Trophoblast cell (in vitro differentiated cells and primary cell): ENCODE measurements around the gene MRTFA.

Experiments used
- DNase-seq, 2 donors: peaks; one replicate each; pipeline ENCODE4 v3.0.0-alpha.2; 2016
- H2AFZ ChIP-seq: 2 replicates; pipeline ENCODE4 v1.6.1; 2013; ENCODE audit warnings: low read length, moderate library complexity, mild to moderate bottlenecking; ENCODE audit not compliant: insufficient read depth, poor library complexity
- H2AK5ac ChIP-seq: 2 replicates; pipeline ENCODE4 v1.6.1; 2013; ENCODE audit warnings: mild to moderate bottlenecking, low read length
- H2BK120ac ChIP-seq: 2 replicates; pipeline ENCODE4 v1.6.1; 2013; ENCODE audit warnings: low read length, mild to moderate bottlenecking, moderate library complexity; ENCODE audit not compliant: insufficient read depth, poor library complexity
- H2BK12ac ChIP-seq: 2 replicates; pipeline ENCODE4 v1.6.1; 2013; ENCODE audit warnings: mild to moderate bottlenecking, low read length, moderate library complexity
- H2BK5ac ChIP-seq: 2 replicates; pipeline ENCODE4 v1.6.1; 2013; ENCODE audit warnings: low read length, low read depth, moderate library complexity, mild to moderate bottlenecking; ENCODE audit not compliant: poor library complexity
- H3K14ac ChIP-seq: 2 replicates; pipeline ENCODE4 v1.6.1; 2013; ENCODE audit warnings: mild to moderate bottlenecking, low read length
- H3K18ac ChIP-seq: 2 replicates; pipeline ENCODE4 v1.6.1; 2013; ENCODE audit warnings: mild to moderate bottlenecking, low read length
- H3K23ac ChIP-seq: 2 replicates; pipeline ENCODE4 v1.6.1; 2013; ENCODE audit warnings: low read length
- H3K27ac ChIP-seq: 2 replicates; pipeline ENCODE4 v1.5.1; 2013; ENCODE audit warnings: low read depth, mild to moderate bottlenecking, inconsistent platforms, low read length, moderate library complexity
- H3K27me3 ChIP-seq: 2 replicates; pipeline ENCODE4 v1.6.1; 2013; ENCODE audit warnings: inconsistent platforms, mild to moderate bottlenecking, low read length, moderate library complexity; ENCODE audit not compliant: insufficient read depth
- H3K36me3 ChIP-seq, 2 experiments: 1 replicate in 1 of 2; 2 replicates in 1 of 2; pipeline ENCODE4 v1.6.1; 2013; ENCODE audit warnings: low read length in 2 of 2, mild to moderate bottlenecking in 2 of 2, moderate library complexity in 1 of 2; ENCODE audit not compliant: insufficient read depth in 2 of 2, control insufficient read depth in 1 of 2
- H3K4ac ChIP-seq: 2 replicates; pipeline ENCODE4 v1.6.1; 2013; ENCODE audit warnings: low read depth, mild to moderate bottlenecking, low read length, moderate library complexity
- H3K4me1 ChIP-seq, 2 experiments: 1 replicate in 1 of 2; 2 replicates in 1 of 2; pipeline ENCODE4 v1.6.1; 2013; ENCODE audit warnings: low read length in 2 of 2, mild to moderate bottlenecking in 2 of 2, moderate library complexity in 1 of 2; ENCODE audit not compliant: insufficient read depth in 2 of 2, control insufficient read depth in 1 of 2
- H3K4me2 ChIP-seq: 2 replicates; pipeline ENCODE4 v1.6.1; 2013; ENCODE audit warnings: inconsistent platforms, mild to moderate bottlenecking, low read length, moderate library complexity
- H3K4me3 ChIP-seq: 2 replicates; pipeline ENCODE4 v1.5.1; 2013; ENCODE audit warnings: mild to moderate bottlenecking, low read depth, low read length, inconsistent platforms
- H3K79me1 ChIP-seq: one replicate; pipeline ENCODE4 v1.6.1; 2013; ENCODE audit warnings: low read length
- H3K79me2 ChIP-seq: 2 replicates; pipeline ENCODE4 v1.6.1; 2013; ENCODE audit warnings: low read length, mild to moderate bottlenecking; ENCODE audit not compliant: control insufficient read depth, insufficient read depth, poor library complexity
- H3K9ac ChIP-seq: 2 replicates; pipeline ENCODE4 v1.6.1; 2013; ENCODE audit warnings: mild to moderate bottlenecking, low read length
- H3K9me3 ChIP-seq: 2 replicates; pipeline ENCODE4 v1.6.1; 2013; ENCODE audit warnings: low read depth, mild to moderate bottlenecking, control low read depth, inconsistent platforms, low read length; ENCODE audit not compliant: insufficient read depth
- H4K12ac ChIP-seq: 2 replicates; pipeline ENCODE4 v1.6.1; 2013; ENCODE audit warnings: low read depth, mild to moderate bottlenecking, low read length, moderate library complexity
- H4K8ac ChIP-seq: 2 replicates; pipeline ENCODE4 v1.6.1; 2013; ENCODE audit warnings: low read depth, mild to moderate bottlenecking, low read length, moderate library complexity
- H4K91ac ChIP-seq: one replicate; pipeline ENCODE4 v1.6.1; 2013; ENCODE audit warnings: low read depth, mild to moderate bottlenecking, low read length, moderate library complexity
- WGBS: extraction: QIAGEN DNeasy Blood & Tissue Kit; methylation state at CpG from one replicate; pipeline ENCODE4 v1.1.7; 2013; ENCODE audit warnings: missing lambda C conversion rate; ENCODE audit not compliant: insufficient read length, insufficient coverage; ENCODE audit errors: extremely low coverage; 5-methylcytosine and 5-hydroxymethylcytosine counted together

Gene MRTFA

DNA sequence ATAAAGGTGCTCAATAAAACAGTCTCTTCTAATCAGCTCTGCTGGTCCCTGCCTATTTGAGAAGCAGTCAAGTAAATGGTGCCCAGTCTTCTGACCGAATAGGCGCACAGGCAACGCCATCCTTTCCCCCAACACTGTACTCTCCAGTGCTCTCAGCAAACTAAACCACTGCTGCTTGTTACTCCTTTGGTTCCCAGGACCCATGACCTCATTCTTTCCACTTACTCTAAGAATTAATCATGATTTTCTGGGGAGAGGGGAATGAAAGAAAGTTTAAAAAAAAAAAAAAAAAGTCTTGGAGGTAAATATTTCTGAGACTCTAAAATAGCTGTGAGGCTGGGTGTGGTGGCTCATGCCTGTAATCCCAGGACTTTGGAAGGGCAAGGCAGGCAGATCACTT is 202.4 kb downstream of the MRTFA start:
- no peak for DNase-seq
- H3K18ac ChIP-seq = no peak overlapping the region
- no peak overlapping the region for H4K8ac ChIP-seq
- no peaks in the 10 kb centered on the region for H3K79me2 ChIP-seq
- no peak overlapping the region for H2AK5ac ChIP-seq
- H2AFZ ChIP-seq = no peak overlapping the region
- H3K4me1 ChIP-seq = peaks cover 2 to 9% of the 10 kb centered on the region in 2 experiments
- no peak overlapping the region for H3K23ac ChIP-seq
- no peak overlapping the region for H3K27ac ChIP-seq
- no peak overlapping the region for H3K14ac ChIP-seq
- H3K4me3 ChIP-seq = no peak overlapping the region
- H2BK120ac ChIP-seq = no peak overlapping the region
- H2BK5ac ChIP-seq = no peak overlapping the region
- no CpG with 5 or more reads among the region's 3 CpGs for WGBS
- H4K91ac ChIP-seq = no peak overlapping the region
- H3K27me3 ChIP-seq = no peaks in the 10 kb centered on the region
- no peaks in the 10 kb centered on the region for H3K9me3 ChIP-seq
- H3K4me2 ChIP-seq = no peak overlapping the region
- no peak overlapping the region for H3K4ac ChIP-seq
- no peak overlapping the region for H2BK12ac ChIP-seq
- no peak overlapping the region for H4K12ac ChIP-seq
- peaks cover 25 to 33% of the 10 kb centered on the region in 2 experiments for H3K36me3 ChIP-seq
- no peak overlapping the region for H3K9ac ChIP-seq
- no peaks in the 10 kb centered on the region for H3K79me1 ChIP-seq

GRCh38 chr22:40433416-40434090 is 203.0 kb downstream of the MRTFA start:
- Histone ChIP-seq H2AFZ (no peak overlapping the region), H2BK5ac (no peak overlapping the region), H2AK5ac (no peak overlapping the region), H3K4me1 (peaks cover 2 to 9% of the 10 kb centered on the region in 2 experiments), H3K27me3 (no peaks in the 10 kb centered on the region), H4K12ac (no peak overlapping the region), H3K4me2 (no peak overlapping the region), H3K4ac (no peak overlapping the region), H3K4me3 (no peak overlapping the region), H3K9ac (no peak overlapping the region), H4K91ac (no peak overlapping the region), H3K23ac (no peak overlapping the region), H3K9me3 (no peaks in the 10 kb centered on the region), H3K79me1 (no peaks in the 10 kb centered on the region), H4K8ac (no peak overlapping the region), H2BK120ac (no peak overlapping the region), H3K18ac (no peak overlapping the region), H3K14ac (no peak overlapping the region), H3K36me3 (peaks cover 29 to 39% of the 10 kb centered on the region in 2 experiments), H3K27ac (no peak overlapping the region), H3K79me2 (no peaks in the 10 kb centered on the region), H2BK12ac (no peak overlapping the region)
- DNase-seq = no peak
- no CpG with 5 or more reads among the region's 3 CpGs for WGBS

DNA sequence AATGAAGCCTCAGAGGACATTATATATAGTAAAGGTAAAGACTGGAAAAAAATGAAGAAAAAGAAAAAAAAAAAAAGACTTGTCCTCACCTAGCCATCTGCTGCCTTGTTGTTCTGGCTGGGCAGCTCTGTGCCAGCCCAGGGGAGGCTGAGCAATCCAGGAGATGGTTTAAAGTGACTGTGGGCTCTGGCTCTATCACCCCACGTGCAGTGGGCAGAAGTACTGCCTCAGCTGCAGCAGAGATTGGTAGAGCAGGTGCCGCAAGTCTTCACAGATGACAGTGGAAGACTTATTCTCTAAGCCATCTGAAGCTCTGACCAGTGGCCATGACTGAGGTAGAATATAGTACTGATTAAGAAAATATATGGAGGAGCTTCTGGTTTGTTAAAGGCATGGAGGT is 203.9 kb downstream of the MRTFA start:
- Histone ChIP-seq H3K4me3 (no peak overlapping the region), H3K9me3 (no peaks in the 10 kb centered on the region), H4K8ac (no peak overlapping the region), H2AFZ (no peak overlapping the region), H3K4me1 (peaks cover 0 to 6% of the 10 kb centered on the region in 2 experiments), H3K4ac (no peak overlapping the region), H3K27me3 (no peaks in the 10 kb centered on the region), H3K14ac (no peak overlapping the region), H3K18ac (no peak overlapping the region), H3K79me1 (no peaks in the 10 kb centered on the region), H3K79me2 (no peaks in the 10 kb centered on the region), H2AK5ac (no peak overlapping the region), H4K12ac (no peak overlapping the region), H2BK12ac (no peak overlapping the region), H3K27ac (no peak overlapping the region), H4K91ac (no peak overlapping the region), H2BK5ac (no peak overlapping the region), H3K4me2 (no peak overlapping the region), H3K23ac (no peak overlapping the region), H3K36me3 (peaks cover 34 to 48% of the 10 kb centered on the region in 2 experiments), H3K9ac (no peak overlapping the region), H2BK120ac (no peak overlapping the region)
- WGBS = no CpG with 5 or more reads among the region's 2 CpGs
- no peak for DNase-seq

- Histone ChIP-seq H2BK5ac (no peak overlapping the region), H3K27ac (no peak overlapping the region), H3K14ac (no peak overlapping the region), H3K79me2 (no peaks in the 10 kb centered on the region), H2AFZ (no peak overlapping the region), H3K27me3 (no peaks in the 10 kb centered on the region), H3K79me1 (no peaks in the 10 kb centered on the region), H4K12ac (no peak overlapping the region), H4K8ac (no peak overlapping the region), H3K36me3 (peaks cover 36 to 52% of the 10 kb centered on the region in 2 experiments), H3K23ac (no peak overlapping the region), H2BK12ac (no peak overlapping the region), H3K9me3 (no peaks in the 10 kb centered on the region), H3K4me2 (no peak overlapping the region), H2AK5ac (no peak overlapping the region), H3K4me3 (no peak overlapping the region), H2BK120ac (no peak overlapping the region), H3K4ac (no peak overlapping the region), H4K91ac (no peak overlapping the region), H3K18ac (no peak overlapping the region), H3K4me1 (peaks cover 0 to 2% of the 10 kb centered on the region in 2 experiments), H3K9ac (no peak overlapping the region)
- WGBS = no CpG with 5 or more reads among the region's 5 CpGs
- peak in 1 of 2 donors; percentile 37 for DNase-seq
Measured at GRCh38 chr22:40432157-40432556, 204.4 kb downstream of the MRTFA start.
